ENCODE results near the gene AOC1. TPM values are rescaled to one million over a fixed set of nuclear protein-coding genes. Genes with fewer than 3 reads are reported as not detected.

The AOC1 gene
- total RNA-seq, 2 donors from 2014 or later, result 0.46 TPM; not detected in 1

DNA sequence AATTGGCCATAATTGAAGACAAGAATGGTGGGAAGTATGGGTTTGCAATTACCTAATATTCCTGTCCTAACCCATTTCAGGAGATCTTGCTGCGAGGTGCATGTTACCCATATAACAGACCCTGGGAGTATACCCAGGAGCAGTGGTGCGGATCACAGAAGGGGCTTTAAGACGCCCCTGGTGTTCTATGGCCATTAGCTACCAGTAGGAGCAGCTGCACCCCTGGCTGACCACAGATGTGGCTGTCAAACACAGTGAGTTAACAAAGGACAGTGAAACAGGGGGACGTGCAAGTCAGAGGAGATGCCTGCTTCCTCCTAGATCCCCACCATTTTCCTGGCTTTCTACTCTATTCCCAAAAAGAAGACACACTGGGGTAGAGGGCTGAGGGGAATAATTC, 25.2 kb downstream of the AOC1 start:
- DNase-seq (ENCODE audit: low spot score), result no peak
- intact Hi-C loops (cut with DNase I), result loop anchor here in 1 of 2 donors (10.0 kb wide), 1 partner anchor 103 kb away; no protein-coding TSS in a partner anchor

DNA sequence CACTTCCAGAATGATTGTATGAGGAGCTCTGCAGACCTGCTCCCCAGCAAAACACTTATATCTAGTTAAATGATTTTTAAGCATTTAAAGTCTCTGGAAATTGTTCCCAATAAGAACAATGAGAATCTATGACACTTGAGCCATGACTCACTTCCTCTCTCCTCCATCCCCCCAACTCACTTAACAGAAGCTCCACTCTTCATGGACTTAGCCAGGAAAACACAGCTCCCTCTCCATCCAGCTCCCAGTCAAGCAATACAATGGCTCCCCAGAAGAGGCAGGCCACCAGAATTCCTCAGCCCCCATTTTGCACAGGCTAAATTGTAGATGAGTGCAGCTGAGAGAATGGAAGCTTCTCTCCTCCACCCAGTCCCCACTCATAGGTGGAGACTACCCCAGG, 27.0 kb downstream of the AOC1 start:
- DNase-seq (ENCODE audit: low spot score), result no peak
- intact Hi-C loops (cut with DNase I), result loop anchor here in 1 of 2 donors (10.0 kb wide), 1 partner anchor 105 kb away; no protein-coding TSS in a partner anchor

DNA sequence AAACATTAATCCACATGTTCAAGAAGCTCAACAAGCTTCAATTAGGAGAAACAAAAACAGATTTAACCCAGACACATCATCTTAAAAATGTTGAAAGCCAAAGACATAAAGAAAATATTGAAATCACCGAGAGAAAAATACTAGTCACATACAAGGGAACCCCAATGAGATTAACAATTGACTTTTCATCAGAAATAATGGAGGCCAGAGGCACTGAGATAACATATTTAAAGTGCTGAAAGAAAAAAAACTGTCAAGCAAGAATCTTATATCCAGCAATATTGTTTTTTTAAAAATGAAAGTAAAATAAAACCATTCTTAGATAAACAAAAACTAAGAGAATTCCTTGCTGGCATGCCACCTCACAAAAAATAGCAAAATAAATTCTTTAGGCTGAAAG, 28.9 kb downstream of the AOC1 start:
- intact Hi-C loops (cut with DNase I), result no loop called here
- DNase-seq (ENCODE audit: low spot score), result no peak

DNA sequence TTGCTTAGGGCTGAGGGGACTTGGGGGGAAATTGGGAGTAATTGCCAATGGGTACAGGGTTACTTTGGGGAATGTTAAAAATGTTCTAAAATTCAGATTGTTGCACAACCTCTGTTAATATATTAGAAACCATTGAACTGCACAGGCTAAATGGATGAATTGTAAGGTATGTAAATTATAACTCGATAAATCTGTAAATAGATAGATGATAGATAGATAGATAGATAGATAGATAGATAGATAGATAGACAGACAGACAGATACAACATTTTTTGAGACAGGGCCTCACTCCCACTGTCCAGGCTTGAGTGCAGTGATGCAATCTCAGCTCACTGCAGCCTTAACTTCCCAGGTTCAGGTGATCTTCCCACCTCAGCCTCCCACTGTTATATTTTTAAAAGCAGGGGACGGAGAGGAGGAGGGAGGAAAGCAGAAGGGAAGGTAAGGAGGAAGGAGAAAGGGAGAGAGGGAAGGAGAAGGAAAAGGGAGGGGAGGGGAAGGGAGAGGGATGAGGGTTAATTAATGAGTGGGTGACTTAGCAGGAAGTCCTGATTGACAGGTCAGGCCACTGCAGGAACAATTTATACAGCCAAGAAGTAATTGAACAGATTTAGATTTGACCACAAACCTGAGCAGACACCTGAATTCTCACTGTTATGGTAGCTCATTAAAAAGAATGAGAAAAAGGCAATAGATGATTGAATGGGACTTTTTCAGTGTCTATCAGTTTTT, 38.7 kb downstream of the AOC1 start:
- intact Hi-C loops (cut with DNase I), result no loop called here
- no peak for DNase-seq (ENCODE audit: low spot score)

DNA sequence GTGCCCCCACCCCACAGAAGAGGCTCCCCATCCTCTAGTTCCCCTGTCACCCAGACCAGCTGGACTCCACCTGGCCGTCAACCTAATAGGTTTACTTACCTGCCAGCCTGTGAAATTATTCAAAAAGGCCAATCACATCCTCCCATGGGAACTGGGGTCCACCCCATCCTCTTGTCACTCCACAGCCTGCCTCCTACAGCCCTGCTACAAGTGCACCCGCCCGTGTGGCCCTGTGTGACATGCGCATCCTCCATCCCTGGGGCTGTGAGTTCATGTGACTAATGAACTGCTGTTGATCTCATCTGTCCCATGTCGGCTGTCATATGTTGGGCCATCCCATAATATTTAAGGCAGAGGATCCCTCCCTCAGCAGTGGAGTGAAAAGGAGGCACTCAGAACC, 39.4 kb downstream of the AOC1 start:
- intact Hi-C loops (cut with DNase I), result no loop called here
- DNase-seq (ENCODE audit: low spot score), result no peak

DNA sequence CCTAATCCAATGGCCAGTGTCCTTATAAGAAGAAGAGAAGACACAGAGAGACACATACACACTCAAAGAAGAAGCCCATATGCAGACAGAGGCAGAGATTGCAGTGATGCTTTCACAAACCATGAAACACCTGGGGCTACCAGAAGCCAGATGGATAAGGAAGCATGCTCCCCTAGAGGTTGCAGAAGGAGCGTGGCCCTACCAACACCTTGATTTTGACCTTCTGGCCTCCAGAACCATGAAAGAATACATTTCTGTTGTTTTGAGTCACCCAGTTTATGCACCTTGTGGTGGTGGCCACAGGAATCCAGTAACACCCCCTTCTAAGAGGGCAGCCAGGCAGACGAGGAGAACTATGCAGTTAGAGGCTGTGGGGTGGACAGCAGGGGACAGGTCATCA, 43.5 kb downstream of the AOC1 start:
- intact Hi-C loops (cut with DNase I), result loop anchor here in 1 of 2 donors (5.0 kb wide), 2 partner anchors 61 to 216 kb away; no protein-coding TSS in a partner anchor
- no peak for DNase-seq (ENCODE audit: low spot score)

DNA sequence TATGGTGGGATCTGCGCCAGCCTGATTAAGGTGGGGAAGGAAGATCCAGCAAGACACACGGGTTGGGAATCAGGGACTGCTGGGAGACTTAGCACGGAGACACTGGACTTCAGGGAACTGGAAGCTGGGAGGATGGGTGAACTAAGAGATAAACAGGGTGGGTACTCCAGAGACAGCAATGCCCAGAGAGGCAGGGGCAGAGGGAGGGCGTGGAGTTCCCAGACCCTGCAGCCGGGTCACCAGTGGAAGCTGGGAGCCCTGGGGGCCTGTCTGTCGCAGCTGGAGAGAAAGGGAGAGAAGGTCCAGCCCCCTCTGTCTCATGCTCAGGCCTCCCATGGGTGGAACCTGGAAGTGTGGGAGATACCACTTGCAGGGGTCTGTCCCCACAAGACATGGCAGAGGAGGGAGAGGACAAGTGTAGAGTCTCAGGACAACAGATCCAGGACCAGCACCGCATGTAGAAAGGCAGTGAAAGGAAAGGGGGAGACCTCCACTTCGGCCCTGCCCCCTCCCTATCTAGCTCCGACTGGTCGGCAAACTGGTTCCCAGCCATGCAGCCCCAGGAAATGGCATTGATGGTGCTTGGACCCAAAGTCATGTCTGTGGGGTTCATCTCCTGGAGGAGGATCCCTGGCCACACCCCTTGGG, 44.4 kb downstream of the AOC1 start:
- no peak for DNase-seq (ENCODE audit: low spot score)
- intact Hi-C loops (cut with DNase I), result loop anchor here in 1 of 2 donors (5.0 kb wide), 2 partner anchors 61 to 216 kb away; no protein-coding TSS in a partner anchor

DNA sequence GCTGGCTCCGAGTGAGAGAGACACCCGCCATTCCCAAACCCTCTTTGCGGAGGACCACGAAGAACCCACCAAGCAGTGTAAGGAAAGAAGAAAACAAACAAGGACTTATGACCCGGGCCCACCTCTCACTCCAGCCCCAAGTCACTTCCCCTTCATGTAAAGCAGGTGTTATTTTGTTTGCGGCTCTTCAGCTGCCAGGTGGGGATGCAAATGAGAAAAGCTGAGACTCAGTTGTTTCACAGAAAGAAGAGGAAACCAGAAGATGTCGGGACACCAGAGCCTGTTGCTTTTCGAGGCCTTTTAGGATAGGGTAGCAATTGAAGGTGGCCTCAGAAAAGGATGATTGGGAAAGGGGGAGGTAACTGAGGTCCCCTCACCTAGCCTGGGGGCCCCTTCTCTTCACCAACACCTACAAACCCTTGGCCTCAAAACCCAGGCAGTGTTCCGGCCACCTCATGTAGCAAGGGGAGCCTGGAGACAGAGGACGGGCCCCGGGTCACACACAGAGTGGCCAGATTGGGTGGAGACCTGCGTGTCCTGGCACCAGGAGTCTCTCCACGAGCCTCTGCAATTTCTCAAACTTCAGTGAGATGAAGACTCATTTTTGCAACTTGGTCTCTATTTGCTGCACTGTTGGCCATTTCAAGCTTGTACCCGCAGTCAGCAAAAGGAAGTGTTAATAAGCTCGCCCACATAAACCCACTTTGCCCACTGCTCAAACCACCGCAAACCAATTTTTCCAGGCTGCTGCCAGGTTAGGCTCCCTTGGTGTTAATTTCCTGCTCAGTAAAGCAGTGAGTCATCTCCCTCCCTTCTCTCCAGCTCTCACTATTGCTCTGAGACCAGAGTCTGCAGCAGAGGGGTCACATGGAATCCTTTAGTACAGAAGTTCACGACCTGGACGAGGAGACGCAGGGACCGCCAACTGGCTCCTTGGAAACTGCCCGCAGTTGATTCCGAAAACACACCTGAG, 45.5 kb downstream of the AOC1 start:
- no peak for DNase-seq (ENCODE audit: low spot score)
- intact Hi-C loops (cut with DNase I), result loop anchor here (2.0 to 5.0 kb wide), 3 partner anchors 60 to 215 kb away; no protein-coding TSS in a partner anchor

DNA sequence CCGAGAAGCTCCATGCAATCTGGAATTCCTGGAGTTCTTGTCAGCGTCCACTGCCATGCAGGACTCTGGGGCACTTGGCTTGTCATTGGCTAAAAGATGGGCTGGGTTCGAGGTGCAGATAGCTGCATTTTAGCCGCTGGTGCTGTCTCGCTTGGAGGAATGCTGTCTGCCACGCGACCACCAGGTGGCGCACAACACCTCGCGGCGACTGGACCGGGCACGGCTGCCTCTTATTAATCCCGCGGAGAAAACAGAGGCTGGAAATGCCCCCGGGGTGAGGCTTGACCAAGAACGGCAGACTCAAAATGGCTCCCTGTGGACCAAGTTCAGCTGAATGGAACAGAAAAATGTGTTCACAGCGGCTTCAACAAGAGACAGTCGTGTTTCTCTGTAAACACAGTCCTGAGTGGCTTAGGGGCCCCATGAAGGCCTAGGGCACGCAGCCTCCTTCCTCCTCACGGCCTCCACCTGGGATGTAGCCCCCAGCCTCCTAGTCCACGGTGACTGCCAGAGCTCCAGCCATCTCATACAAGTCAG, 46.2 kb downstream of the AOC1 start:
- intact Hi-C loops (cut with DNase I), result loop anchor here (2.0 to 5.0 kb wide), 3 partner anchors 59 to 214 kb away; no protein-coding TSS in a partner anchor
- peak; percentile 93 for DNase-seq (ENCODE audit: low spot score)

DNA sequence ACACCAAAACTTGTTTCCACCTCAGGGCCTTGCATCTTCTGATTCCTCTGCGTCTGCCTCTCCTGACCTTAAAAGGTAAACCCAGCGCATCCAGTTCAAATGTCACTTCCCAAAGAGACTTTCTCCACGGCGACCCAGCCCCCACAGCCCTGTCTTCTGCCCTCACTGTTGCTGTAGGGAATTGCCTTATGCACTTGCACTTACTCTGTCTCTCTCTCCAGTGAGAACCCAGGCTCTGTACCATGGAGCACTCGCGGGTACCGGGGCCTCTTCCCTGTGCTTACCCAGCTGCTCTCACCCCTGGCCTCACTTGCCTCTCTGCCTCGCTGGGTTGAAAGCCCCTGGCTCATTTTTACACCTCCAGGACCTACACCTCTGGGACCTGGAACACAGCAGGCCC, 48.4 kb downstream of the AOC1 start:
- intact Hi-C loops (cut with DNase I), result loop anchor here in 1 of 2 donors (2.0 kb wide), 1 partner anchor 86 kb away; no protein-coding TSS in a partner anchor
- no peak for DNase-seq (ENCODE audit: low spot score)

DNA sequence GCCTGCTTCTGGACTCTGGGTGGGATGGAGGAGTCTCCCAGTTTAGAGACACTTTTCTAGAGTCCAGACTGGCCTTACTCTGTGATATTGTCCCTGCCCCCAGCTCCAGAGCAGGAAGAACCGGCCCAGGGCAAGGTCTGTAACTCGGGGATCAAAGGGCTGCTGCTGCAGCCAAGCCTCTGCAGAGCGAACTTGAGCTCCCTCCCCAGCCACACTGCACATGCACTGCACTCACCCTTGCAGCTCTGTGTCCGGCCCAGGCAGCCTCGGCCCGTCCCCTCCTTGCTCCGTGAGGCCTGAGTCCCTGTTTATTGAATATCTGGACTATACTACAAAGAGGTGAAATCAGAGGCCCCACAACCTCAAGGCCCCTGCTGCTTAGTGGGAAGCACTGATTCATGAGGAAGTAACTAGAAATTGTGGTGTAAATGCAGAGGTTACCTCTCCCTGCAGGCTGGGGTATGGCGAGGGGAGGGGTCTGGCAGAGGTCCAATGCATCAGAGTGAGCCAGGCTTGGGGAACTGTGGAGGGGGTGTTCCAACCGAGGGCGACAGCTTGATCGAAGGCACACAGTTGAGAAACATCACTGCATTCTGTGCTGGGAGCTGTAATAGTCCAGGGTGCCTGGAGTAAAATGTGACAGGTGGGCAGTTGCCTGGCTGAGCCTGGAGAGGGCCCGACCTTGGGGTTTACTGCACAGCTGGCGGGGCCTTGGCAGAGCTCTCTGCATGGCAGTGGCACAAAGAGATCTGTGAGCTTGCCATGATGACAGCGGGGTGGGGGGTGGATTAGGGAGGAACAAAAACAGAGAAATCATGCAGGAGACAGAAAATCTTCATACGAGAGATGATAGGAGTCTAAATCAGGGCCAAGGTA, 49.1 kb downstream of the AOC1 start:
- intact Hi-C loops (cut with DNase I), result loop anchor here in 1 of 2 donors (2.0 kb wide), 1 partner anchor 85 kb away; no protein-coding TSS in a partner anchor
- no peak for DNase-seq (ENCODE audit: low spot score)

DNA sequence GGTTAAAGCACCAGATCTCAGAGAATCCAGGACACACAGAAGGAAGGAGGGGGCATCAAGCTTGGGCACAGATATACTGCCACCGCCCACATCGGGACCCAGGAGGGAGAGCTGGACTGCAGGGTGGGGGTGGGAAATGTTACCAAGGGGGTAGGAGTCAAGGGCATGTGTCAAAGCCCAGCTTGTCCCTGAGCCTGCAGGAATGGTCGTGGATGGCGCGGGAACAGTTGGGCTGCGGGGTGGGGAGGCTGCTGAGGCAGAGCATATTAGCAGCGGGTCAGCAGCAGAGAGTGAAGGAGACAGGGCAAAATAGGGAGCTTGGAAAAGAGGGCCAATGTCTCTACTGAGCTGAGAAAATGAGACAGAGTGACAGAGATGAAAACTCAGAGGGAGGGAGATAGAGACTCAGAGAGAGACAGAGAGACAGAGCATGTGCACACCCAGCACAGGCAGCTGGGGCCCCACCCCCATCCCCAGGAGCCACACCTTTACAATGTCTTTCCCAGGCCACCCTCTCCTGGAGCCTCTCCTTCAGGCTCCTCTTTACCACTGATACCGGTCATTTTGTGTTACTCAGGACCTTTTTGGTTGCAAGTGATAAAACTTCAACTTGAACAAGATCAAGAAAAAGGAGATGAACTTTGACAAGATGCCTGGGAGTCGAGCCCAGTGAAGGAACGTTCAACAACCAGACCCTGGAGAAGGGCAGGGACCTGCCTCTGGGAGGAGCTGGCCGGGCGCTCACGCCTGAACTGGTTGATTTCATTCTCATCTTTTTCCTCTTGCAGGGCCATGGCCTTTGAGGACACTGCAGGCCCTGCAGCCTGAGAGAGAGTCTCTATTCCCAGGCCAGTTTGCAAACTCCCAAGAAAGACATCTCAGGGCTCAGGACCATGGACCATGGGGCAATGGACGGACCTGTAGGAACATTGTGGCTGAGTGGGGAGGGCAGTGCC, 50.0 kb downstream of the AOC1 start:
- intact Hi-C loops (cut with DNase I), result no loop called here
- no peak for DNase-seq (ENCODE audit: low spot score)

DNA sequence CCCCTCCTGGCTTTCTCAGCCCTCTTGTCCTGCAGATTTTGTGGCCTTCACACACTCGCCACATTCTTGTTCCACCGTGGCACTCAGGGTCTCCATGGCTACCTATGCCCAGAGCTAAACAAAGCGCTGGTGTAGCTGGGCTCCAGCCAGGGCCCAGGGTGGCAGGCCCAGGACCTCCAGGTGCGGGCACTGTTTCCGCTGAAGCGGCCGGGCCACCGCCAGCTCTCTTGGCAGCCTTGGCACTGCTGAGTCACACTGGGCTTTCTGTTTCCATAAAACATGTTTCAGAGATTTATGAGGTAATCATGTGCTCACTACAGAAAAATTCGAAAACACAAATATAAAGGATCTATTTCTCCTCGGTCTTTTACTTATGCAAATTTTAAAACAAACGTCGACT, 51.3 kb downstream of the AOC1 start:
- intact Hi-C loops (cut with DNase I), result no loop called here
- no peak for DNase-seq (ENCODE audit: low spot score)

DNA sequence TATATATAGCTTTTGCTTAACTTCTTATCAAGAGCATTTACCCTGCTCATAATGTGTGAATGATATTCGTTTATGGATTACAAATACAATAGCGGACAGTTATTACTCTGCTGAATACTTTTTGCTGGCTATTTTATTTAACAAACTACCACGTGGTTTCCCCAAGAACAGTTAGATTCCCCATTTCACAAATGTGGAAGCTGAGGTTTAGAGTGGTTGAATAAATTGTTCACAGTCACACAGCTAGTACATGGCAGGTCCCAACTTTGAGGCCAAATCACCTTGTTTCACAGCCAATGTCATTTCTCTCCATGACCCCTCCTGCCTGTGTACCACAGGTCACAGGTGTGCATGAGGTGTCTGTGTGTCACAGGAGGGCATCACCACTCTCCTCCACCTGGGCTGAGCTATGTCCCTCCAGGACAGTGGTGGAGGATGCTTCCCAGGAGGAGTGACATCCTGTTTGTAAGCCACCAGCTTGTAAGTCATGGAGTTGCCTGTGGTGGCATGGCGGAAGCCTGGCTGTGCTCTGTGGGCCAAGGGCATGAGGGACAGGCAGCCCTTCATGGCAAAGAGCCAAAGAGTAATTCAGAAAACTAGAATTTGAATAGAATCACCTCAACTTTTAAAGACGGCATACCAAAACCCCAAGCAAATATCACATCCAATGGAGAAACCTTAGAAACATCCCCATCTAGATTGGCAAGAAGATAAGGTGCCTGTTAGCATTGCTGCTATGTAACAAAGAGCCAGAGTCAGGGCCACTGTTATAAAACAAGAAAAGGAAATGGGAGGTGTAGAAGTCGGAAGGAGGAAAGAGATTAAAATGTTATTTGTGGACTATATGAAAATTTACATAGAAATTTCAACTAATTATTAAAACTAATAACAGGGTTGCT, 51.9 kb downstream of the AOC1 start:
- DNase-seq (ENCODE audit: low spot score), result no peak
- intact Hi-C loops (cut with DNase I), result no loop called here

DNA sequence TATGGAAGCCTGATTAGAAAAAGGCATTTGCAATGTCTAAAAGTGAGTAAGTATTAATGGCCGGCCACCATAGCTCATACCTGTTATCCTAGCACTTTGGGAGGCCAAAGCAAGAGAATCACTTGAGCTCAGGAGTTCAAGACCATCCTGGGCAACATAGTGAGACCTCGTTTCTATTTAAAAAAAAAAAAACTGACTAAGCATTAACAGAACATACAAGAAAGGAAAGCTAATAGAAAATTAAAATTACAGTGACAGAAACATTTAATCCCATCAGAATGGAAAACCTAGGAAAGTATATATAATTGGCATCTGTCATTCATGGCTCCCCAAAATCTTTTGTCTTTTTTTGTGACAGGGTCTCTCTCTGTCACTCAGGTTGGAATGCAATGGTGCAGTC, 55.9 kb downstream of the AOC1 start:
- DNase-seq (ENCODE audit: low spot score), result no peak
- intact Hi-C loops (cut with DNase I), result no loop called here

Measured in posterior vena cava (tissue), 2 donors.